Measurements from ENCODE around the gene EGFL6. TPM values are rescaled to one million over a fixed set of nuclear protein-coding genes. Genes with fewer than 3 reads are reported as not detected.

EGFL6 gene
- polyA plus RNA-seq, 1 experiment, result not detected

- CTCF ChIA-PET, result no interaction called here
- POLR2A ChIA-PET, result no interaction called here
- no peak for TF ChIP-seq CTCF (IDR thresholded peaks at IDR 0.05; ENCODE audit: insufficient read depth, low read depth, low read length)
These were observed 21.7 kb upstream of the EGFL6 start for GRCh38 chrX:13547671-13548070.

GRCh38 chrX:13550346-13550745 is 19.1 kb upstream of the EGFL6 start:
- ChIA-PET CTCF (interaction anchor here (0.8 kb wide), 1 partner anchor 43 kb away, joined by 3 read pairs; no protein-coding TSS in a partner anchor), POLR2A (no interaction called here)
- Histone ChIP-seq H3K36me3 (ENCODE audit: control insufficient read depth, insufficient read depth, low read length) (no peaks in the 10 kb centered on the region), H3K4me3 (ENCODE audit: low read depth, low read length) (no peak overlapping the region), H3K27me3 (ENCODE audit: control insufficient read depth, insufficient read depth, low read length) (no peaks in the 10 kb centered on the region)
- no peak for TF ChIP-seq CTCF (IDR thresholded peaks at IDR 0.05; ENCODE audit: insufficient read depth, low read depth, low read length)
- no peak for DNase-seq (ENCODE audit: low read depth)

More at GRCh38 chrX:13547671-13548070, 21.7 kb upstream of the EGFL6 start:
- H3K4me3 ChIP-seq (ENCODE audit: low read depth, low read length), result no peak overlapping the region
- no peaks in the 10 kb centered on the region for H3K27me3 ChIP-seq (ENCODE audit: control insufficient read depth, insufficient read depth, low read length)
- no peaks in the 10 kb centered on the region for H3K36me3 ChIP-seq (ENCODE audit: control insufficient read depth, insufficient read depth, low read length)
- DNase-seq (ENCODE audit: low read depth), result no peak

GRCh38 chrX:13551610-13552009 is 17.8 kb upstream of the EGFL6 start:
- ChIA-PET POLR2A (no interaction called here), CTCF (no interaction called here)
- H3K27me3 ChIP-seq (ENCODE audit: control insufficient read depth, insufficient read depth, low read length), result no peaks in the 10 kb centered on the region
- TF ChIP-seq CTCF (IDR thresholded peaks at IDR 0.05; ENCODE audit: insufficient read depth, low read depth, low read length), result no peak
- no peaks in the 10 kb centered on the region for H3K36me3 ChIP-seq (ENCODE audit: control insufficient read depth, insufficient read depth, low read length)
- DNase-seq (ENCODE audit: low read depth), result no peak
- H3K4me3 ChIP-seq (ENCODE audit: low read depth, low read length), result no peak overlapping the region

GRCh38 chrX:13552892-13553291 is 16.5 kb upstream of the EGFL6 start:
- Histone ChIP-seq H3K27me3 (ENCODE audit: control insufficient read depth, insufficient read depth, low read length) (no peaks in the 10 kb centered on the region), H3K36me3 (ENCODE audit: control insufficient read depth, insufficient read depth, low read length) (no peaks in the 10 kb centered on the region), H3K4me3 (ENCODE audit: low read depth, low read length) (no peak overlapping the region)
- no peak for DNase-seq (ENCODE audit: low read depth)
- POLR2A ChIA-PET, result no interaction called here
- no peak for TF ChIP-seq CTCF (IDR thresholded peaks at IDR 0.05; ENCODE audit: insufficient read depth, low read depth, low read length)
- CTCF ChIA-PET, result no interaction called here

- no peak for TF ChIP-seq CTCF (IDR thresholded peaks at IDR 0.05; ENCODE audit: insufficient read depth, low read depth, low read length)
- POLR2A ChIA-PET, result no interaction called here
- DNase-seq (ENCODE audit: low read depth), result no peak
- CTCF ChIA-PET, result no interaction called here
- Histone ChIP-seq H3K27me3 (ENCODE audit: control insufficient read depth, insufficient read depth, low read length) (peaks cover 11% of the 10 kb centered on the region), H3K36me3 (ENCODE audit: control insufficient read depth, insufficient read depth, low read length) (no peaks in the 10 kb centered on the region), H3K4me3 (ENCODE audit: low read depth, low read length) (no peak overlapping the region)
These were observed 3.9 kb upstream of the EGFL6 start for GRCh38 chrX:13565511-13565910.
